Activated CD8-positive, alpha-beta memory T cell treated with anti-CD3 and anti-CD28 coated beads, Interleukin-2, amount 50 U/mL, for 1 hour (primary cell): ENCODE results near the gene STIM1.

Experiments used
- DNase-seq: peaks from one replicate; pipeline ENCODE4 v3.0.0-alpha.2; 2020; ENCODE audit errors: extremely low read depth

STIM1 gene

GRCh38 chr11:4068962-4069361 is 213.5 kb downstream of the STIM1 start:
- no peak for DNase-seq

- no peak for DNase-seq
Observed at GRCh38 chr11:4071325-4071724, 215.9 kb downstream of the STIM1 start.

DNA sequence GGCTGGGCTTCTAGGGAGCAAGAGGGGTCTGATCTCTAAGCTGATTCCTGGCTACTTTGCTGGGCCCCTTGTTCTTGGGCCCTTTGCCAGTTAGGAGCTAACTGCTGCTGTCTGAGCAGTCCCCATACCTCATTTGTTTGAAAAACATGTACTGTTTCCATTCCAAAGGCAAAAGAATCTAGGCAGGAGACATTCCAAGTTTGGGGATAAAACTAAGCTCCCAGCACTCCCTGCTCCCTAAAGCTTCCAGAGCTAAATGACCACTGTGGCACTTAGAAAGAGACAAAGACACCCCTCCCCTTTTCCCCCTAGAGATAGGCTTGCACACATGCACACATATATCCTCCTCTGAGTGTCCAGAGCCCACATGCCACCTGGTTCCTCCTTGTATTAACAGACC is 216.4 kb downstream of the STIM1 start:
- no peak for DNase-seq

DNA sequence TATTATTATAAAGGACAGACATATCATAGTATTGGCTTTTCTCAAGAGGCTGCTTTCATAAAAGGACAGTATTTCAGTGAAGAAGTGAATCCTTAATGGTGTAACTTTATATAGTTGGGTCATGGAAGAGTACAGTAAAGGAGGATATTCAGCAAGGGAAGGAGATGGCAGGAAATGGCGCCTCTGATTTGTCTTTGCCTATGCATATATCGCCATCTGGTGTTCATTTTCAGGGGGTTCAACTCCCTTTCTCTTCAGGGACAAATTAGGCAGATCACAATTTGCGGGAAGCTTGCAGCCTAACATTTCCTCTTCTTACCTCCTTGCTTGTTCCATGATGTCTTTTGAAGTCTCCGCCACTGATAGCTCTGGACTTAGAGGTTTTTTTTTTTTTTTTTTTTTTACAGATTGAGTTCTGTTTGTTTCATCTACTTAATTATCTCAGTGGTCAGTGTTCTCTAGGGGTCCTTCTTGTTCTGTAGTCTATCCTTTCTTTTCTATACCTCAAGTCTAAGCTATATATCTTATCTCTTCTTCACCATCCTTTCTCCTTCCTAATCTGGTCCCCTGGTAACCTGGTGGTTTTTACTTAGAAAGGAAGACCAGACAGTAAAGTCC is 217.3 kb downstream of the STIM1 start:
- peak; percentile 28 for DNase-seq

DNA sequence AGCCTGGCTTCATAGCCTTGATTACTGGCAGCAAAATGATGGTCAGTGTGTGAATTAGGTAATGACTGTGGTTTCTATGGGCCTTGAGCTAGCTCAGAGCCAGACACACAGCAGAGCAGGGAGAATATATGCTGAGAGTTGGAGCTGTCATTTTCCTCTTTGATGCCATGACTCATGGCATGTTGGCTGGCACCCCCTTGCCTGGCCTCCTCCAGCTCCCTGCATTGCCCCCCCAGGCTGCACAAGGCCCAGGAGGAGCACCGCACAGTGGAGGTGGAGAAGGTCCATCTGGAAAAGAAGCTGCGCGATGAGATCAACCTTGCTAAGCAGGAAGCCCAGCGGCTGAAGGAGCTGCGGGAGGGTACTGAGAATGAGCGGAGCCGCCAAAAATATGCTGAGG is 218.8 kb downstream of the STIM1 start:
- no peak for DNase-seq

- no peak for DNase-seq
Observed at GRCh38 chr11:4076774-4077173, 221.3 kb downstream of the STIM1 start.

DNA sequence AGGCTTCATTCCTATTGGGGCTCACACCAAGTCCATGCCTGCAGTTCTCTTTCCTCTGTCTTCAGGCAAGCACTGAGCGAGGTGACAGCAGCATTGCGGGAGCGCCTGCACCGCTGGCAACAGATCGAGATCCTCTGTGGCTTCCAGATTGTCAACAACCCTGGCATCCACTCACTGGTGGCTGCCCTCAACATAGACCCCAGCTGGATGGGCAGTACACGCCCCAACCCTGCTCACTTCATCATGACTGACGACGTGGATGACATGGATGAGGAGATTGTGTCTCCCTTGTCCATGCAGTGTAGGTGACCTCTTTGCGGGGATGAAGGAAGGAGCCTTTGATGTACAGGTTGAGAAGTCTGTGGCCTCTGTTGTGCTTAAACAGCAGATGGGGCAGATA is 227.7 kb downstream of the STIM1 start:
- no peak for DNase-seq

- DNase-seq: no peak
Observed at GRCh38 chr11:4084406-4085125, 229.1 kb downstream of the STIM1 start.

DNA sequence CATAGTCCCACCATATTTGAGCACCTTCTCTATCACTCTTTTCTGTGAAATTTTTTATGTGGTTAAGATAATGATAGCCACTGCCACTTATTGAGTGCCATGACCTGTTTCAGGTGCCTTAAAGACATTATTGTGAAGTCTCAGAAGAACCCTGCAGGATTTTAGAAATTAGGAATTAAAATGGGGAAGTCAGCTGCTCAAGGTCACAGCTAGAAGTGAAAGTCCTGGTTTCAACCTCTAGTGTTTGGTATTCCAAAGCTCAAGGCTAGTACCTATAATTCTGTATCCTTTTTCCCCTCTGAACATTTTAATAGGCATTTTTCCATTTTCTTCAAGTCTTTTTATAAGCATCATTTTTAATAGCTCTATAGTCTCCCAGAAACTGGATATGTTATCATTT is 230.1 kb downstream of the STIM1 start:
- no peak for DNase-seq

- no peak for DNase-seq
Observed at GRCh38 chr11:4086575-4087353, 231.3 kb downstream of the STIM1 start.

DNA sequence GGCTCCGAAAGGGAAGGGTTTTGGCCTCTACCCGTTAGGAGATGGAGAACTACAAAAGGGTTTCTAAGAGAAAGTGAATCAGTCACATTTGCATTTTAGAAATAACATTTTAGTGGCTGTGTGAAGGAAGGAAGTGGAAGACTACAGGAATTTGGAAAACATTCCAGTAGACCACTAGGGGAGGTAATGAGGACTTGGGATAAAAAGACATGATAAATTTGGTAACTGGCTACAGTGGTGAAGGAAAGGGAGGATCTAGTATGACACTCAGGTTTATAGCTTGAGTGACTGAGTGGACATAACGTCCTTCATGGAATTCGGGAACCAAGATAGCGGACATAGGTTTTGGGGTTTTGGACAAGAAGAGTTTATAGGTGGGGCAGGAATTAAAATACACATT is 232.1 kb downstream of the STIM1 start:
- no peak for DNase-seq

DNA sequence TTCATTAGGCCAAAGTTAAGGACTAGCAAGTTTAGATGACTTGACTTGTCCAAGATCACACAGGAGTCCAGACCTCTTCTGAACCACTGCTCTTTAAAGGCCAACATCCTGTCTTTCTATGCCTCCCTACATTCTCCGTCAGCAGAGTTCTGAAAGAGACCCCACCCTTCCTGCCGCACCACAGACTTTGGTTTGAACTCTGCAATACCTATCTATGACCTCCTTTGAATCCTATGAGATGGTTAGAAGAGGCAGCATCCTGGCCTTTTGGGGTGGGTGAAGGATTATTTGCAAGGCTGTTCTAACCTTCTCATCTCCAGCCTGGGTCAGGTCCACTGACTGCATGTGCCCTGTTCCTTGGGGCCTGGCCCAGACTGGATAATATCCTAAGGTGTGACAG is 234.8 kb downstream of the STIM1 start:
- DNase-seq: no peak

GRCh38 chr11:4092026-4092425 is 236.6 kb downstream of the STIM1 start:
- DNase-seq: no peak

- DNase-seq: no peak
Observed at GRCh38 chr11:4093519-4094347, 238.3 kb downstream of the STIM1 start.

DNA sequence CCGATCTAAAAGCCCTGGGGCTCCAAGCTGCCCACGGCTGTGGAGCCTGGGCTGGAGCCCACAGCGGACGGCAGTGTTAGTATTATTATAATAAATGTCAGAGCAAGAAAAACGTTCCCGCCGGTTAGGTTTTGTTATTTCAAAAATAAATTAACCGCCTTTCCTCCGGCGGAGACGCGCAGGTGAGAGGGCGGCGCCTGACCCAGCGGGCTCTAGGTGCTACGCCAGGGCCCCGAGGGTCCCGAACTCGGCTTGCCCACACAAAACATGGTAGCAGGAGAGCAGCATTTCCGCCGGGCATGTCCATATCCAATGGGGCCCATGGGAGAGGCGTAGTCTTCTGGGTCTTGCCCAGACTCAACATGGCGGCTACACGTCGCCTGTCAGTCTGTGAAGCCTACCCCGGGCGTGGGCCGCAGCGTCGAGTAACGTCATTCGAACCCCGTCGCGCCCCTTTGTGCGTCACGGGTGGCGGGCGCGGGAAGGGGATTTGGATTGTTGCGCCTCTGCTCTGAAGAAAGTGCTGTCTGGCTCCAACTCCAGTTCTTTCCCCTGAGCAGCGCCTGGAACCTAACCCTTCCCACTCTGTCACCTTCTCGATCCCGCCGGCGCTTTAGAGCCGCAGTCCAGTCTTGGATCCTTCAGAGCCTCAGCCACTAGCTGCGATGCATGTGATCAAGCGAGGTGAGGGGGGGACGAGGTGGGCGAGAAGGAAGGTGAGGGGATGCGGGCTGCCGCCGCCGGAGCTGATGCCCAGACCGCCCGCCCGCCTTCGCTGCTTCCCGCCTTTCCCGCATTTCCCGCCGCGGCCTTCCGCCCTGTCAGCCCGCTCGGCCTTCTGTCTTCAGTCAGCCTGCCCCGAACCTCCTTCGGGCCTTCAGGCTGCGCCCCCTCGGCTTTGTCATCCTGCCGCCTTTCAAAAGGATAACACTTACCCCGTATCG is 239.2 kb downstream of the STIM1 start, which contains the start of gene RRM1:
RRM1 (plus strand) TSS at position 452 of the 944 bp plus-strand sequence; CDS start at position 666, 214 bp downstream.
- peak; percentile 83 for DNase-seq

- DNase-seq: no peak
Observed at GRCh38 chr11:4095509-4096230, 240.2 kb downstream of the STIM1 start.

GRCh38 chr11:4098026-4098621 is 242.7 kb downstream of the STIM1 start:
- no peak for DNase-seq

- no peak for DNase-seq
Observed at GRCh38 chr11:4102711-4103110, 247.2 kb downstream of the STIM1 start.

- DNase-seq: no peak
Observed at GRCh38 chr11:4103269-4103668, 247.8 kb downstream of the STIM1 start.

DNA sequence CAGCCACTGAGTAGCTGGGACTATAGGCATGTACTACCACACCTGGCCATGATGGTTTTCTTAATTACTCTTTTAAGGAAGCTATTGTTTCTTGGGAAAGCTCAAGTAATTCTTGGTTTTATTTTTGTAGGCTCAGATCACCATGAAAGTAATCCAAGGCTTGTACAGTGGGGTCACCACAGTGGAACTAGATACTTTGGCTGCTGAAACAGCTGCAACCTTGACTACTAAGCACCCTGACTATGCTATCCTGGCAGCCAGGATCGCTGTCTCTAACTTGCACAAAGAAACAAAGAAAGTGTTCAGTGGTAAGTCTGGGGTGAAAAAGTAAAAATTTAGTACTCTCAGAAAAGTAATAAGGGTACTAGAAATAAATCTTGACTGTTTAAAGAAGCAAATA is 250.5 kb downstream of the STIM1 start:
- DNase-seq: no peak
